ENCODE measurements around the gene PKD1L1.

GRCh38 chr7:47988496-47989386 is 40.5 kb upstream of the PKD1L1 start:
- TF ChIP-seq CTCF (IDR thresholded peaks at IDR 0.05), result peak in 4 of 6 experiments; percentile 6 to 30 (median 8)
- no peak for TF ChIP-seq POLR2A (IDR thresholded peaks at IDR 0.05)
